Upper lobe of left lung (tissue), 6 donors: ENCODE results near the gene MILR1. TPM values are rescaled to one million over a fixed set of nuclear protein-coding genes. Genes with fewer than 3 reads are reported as not detected.

Experiments
- ATAC-seq, 2 donors: fragments of 200-7000 bp; cut with Tn5 transposase; one replicate each; pipeline ENCODE4 v1.9.1; 2022; ENCODE audit warnings: mild to moderate bottlenecking in 2 of 2, moderate library complexity in 2 of 2; ENCODE audit not compliant: low FRiP score in 2 of 2
- DNase-seq, 2 donors: peaks; one replicate each; pipeline ENCODE4 v3.0.0-alpha.2; 2019 to 2020
- H3K27ac ChIP-seq, 4 donors: fragments of 200-600 bp; sonication (generic); one replicate each; pipeline ENCODE4 v1.5.1; 2016 to 2019
- H3K27me3 ChIP-seq, 4 donors: fragments of 200-600 bp; sonication (generic); one replicate each; pipeline ENCODE4 v1.5.1; 2017 to 2019
- H3K36me3 ChIP-seq, 4 donors: fragments of 200-600 bp; sonication (generic); one replicate each; pipeline ENCODE4 v1.5.1; 2016 to 2019
- H3K4me1 ChIP-seq, 4 donors: fragments of 200-600 bp; sonication (generic); one replicate each; pipeline ENCODE4 v1.5.1; 2018 to 2019
- H3K4me3 ChIP-seq, 4 donors: fragments of 200-600 bp; sonication (generic); one replicate each; pipeline ENCODE4 v1.5.1; 2017 to 2019; ENCODE audit warnings: mild to moderate bottlenecking in 2 of 4, moderate library complexity in 1 of 4
- H3K9me3 ChIP-seq, 4 donors: fragments of 200-600 bp; sonication (generic); one replicate each; pipeline ENCODE4 v1.5.1; 2018 to 2019
- EP300 ChIP-seq, 4 donors: sonication (generic); formaldehyde crosslinking; IDR thresholded peaks; one replicate each; pipeline ENCODE4 v1.5.1; 2017; ENCODE audit warnings: antibody characterized with exemption in 4 of 4, control low read depth in 2 of 4
- POLR2A ChIP-seq, 4 donors: fragments of 450-650 bp; IDR thresholded peaks; one replicate each; pipeline ENCODE4 v1.5.1; 2016 to 2017; ENCODE audit warnings: antibody characterized with exemption in 4 of 4, mild to moderate bottlenecking in 2 of 4
- POLR2AphosphoS5 ChIP-seq, 2 donors: sonication (generic); formaldehyde crosslinking; IDR thresholded peaks; one replicate each; pipeline ENCODE4 v1.5.1; 2017; ENCODE audit warnings: antibody characterized with exemption in 2 of 2
- WGBS, 2 donors: methylation state at CpG; one replicate each; pipeline ENCODE4 v1.1.5; 2017 to 2018; 5-methylcytosine and 5-hydroxymethylcytosine counted together
- total RNA-seq, 6 donors: library from RNA; depleted of rRNA in 4 of 6; stranded (reverse); fragments of >200 nt in 4 of 6; gene quantifications; one replicate each; pipeline versions ENCODE4 v1.1.0 to v1.2.1, GENCODE V29; 2016 to 2021
- TF ChIP-seq, protein P1 (sequence below), 6 experiments: fragments of 450-650 bp in 4 of 6; fragments of 200-600 bp in 2 of 6; sonication (generic) in 2 of 6; IDR thresholded peaks; one replicate each; pipeline ENCODE4 v1.5.1; 2016 to 2019; ENCODE audit warnings: antibody characterized with exemption in 6 of 6
- donor health status: DM: no; HTN: no; CAD: no; lungs with moderate emphysema.
- donor health status: DM: no; HTN: yes; CAD: no; lungs with severe emphysema.

The MILR1 gene
- total RNA-seq, 6 donors from 2014 or later = 6.3 to 22.9 (median 10.2) TPM

DNA sequence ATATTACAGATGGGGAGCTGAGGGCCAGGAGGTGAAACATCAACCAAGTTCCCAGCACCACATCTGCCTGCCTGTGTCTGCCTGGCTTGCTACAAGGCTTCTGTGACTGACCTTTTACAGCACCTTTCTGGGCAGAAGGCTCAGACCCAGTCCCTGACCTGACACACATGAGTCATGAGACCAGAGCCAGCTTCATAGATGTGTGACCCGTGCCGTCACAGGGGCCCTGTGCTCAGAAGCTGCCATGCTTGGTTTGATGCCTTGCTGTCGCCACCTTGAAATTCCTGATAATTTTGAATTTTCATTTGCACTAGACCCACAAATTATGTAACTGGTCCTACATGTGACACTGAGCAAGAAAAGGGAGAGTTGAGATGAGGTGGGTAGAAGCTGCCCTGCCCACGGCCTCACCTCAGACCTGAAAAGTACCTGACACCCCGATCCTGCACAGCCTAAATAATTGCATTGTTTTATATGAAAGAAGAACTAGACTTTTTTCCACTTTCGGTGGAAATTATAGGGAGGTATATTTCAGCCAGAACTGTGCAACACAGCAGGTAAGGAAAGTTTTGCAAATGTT is 44.9 kb upstream of the MILR1 start:
- DNase-seq = no peak
- peaks cover 5 to 22% (median 14%) of the 10 kb centered on the region in 4 donors for H3K4me1 ChIP-seq

DNA sequence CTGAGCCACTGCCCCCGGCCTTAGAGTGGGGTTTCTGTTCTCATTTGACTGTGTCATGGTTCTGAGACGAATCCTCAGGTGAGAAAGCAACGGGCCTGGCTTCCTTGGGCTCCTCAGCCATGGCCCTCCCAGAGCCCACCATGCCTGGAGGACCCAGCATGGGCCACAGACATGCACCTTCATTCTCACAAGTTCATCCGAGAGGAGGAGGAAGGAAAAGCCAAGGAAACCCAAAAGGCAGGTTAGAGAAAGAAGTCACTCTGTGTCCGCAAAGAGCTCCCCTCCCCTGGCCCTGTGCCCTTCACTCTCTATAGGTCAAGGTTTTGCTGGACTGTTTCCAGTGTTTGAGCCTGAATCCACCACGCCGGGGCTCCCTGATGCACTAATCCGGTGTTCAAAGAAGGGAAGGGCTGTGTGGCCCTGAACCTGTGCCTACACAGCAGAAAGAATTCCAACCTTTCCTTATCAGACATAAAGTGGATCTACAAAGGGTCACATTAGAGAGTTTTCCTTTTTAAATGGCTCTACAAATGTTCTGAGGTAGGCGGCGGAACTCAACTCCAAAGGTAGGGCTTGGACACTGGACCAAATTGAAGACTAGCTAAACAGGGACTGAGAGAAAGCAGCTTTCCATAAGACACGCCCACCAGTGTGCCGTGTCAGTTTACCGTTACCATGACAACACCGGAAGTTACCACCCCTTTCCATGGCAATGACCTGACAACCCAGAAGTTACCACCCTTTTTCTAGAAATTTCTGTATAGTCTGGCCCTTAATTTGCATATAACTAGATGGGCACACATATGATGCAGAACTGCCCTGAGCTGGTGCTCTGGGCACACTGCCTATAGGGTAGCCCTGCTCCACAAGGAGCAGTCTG is 42.4 kb upstream of the MILR1 start:
- ATAC-seq (peak in 1 of 2 donors; percentile 37), DNase-seq (no peak)
- Histone ChIP-seq H3K27ac (peak overlapping the region in 3 of 4 donors; percentile 27 to 79 (median 50)), H3K36me3 (no peaks in the 10 kb centered on the region), H3K4me1 (peaks cover 14 to 32% (median 25%) of the 10 kb centered on the region in 4 donors), H3K27me3 (no peaks in the 10 kb centered on the region), H3K4me3 (no peak overlapping the region), H3K9me3 (no peaks in the 10 kb centered on the region)
- TF ChIP-seq POLR2AphosphoS5 (IDR thresholded peaks at IDR 0.05) (no peak), POLR2A (IDR thresholded peaks at IDR 0.05) (no peak), EP300 (IDR thresholded peaks at IDR 0.05) (no peak)
- TF ChIP-seq, protein P1, sequence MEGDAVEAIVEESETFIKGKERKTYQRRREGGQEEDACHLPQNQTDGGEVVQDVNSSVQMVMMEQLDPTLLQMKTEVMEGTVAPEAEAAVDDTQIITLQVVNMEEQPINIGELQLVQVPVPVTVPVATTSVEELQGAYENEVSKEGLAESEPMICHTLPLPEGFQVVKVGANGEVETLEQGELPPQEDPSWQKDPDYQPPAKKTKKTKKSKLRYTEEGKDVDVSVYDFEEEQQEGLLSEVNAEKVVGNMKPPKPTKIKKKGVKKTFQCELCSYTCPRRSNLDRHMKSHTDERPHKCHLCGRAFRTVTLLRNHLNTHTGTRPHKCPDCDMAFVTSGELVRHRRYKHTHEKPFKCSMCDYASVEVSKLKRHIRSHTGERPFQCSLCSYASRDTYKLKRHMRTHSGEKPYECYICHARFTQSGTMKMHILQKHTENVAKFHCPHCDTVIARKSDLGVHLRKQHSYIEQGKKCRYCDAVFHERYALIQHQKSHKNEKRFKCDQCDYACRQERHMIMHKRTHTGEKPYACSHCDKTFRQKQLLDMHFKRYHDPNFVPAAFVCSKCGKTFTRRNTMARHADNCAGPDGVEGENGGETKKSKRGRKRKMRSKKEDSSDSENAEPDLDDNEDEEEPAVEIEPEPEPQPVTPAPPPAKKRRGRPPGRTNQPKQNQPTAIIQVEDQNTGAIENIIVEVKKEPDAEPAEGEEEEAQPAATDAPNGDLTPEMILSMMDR (IDR thresholded peaks at IDR 0.05) = no peak
- WGBS, 2 donors = 76 to 84% methylated on average over 14 of the region's 14 CpGs

More for the DNA sequence above, 44.9 kb upstream of the MILR1 start:
- H3K4me3 ChIP-seq = no peak overlapping the region
- no peaks in the 10 kb centered on the region for H3K9me3 ChIP-seq
- ATAC-seq = no peak
- no peak for TF ChIP-seq POLR2A (IDR thresholded peaks at IDR 0.05)
- TF ChIP-seq, protein P1 (IDR thresholded peaks at IDR 0.05) = no peak
- TF ChIP-seq EP300 (IDR thresholded peaks at IDR 0.05) = no peak
- TF ChIP-seq POLR2AphosphoS5 (IDR thresholded peaks at IDR 0.05) = no peak
- H3K27me3 ChIP-seq = no peaks in the 10 kb centered on the region
- 94% methylated on average over 6 of the region's 6 CpGs for whole genome bisulfite sequencing, 2 donors
- peak overlapping the region; percentile 38 to 79 (median 74) for H3K27ac ChIP-seq
- H3K36me3 ChIP-seq = no peaks in the 10 kb centered on the region

DNA sequence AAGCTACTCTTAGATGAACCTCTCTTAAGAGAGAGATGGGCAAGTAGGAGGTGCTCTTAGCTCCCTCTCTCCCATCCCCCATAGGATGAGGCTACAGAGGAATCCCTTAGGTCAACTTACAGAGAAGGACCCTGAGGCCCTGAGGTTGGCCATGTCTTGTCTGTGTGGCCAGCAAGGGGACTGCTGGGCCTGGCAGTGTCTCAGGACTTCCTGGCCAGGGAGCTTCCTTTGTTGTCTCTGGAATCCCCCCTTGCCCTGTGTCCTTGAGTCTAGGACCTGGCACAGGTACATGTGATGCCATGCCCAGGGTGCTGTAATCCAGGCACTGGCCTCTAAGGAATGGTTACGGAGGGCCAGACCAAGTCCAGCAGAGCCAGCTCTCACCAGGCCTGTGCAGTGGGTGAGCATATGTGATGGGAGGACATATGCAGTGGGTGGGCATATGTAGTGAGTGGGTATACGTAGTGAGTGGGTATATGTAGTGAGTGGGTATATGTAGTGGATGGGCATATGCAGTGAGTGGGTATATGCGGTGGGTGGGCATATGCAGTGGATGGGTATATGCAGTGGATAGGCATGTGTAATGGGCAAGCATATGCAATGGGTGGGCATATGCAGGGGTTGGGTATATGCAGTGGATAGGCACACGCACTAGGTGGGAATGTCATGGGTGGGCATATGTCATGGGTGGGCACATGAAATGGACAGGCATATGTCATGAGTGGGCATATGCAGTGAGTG is 38.0 kb upstream of the MILR1 start:
- no peak for DNase-seq
- no peak for ATAC-seq
- Histone ChIP-seq H3K27ac (peak overlapping the region in 3 of 4 donors; percentile 7 to 72 (median 48)), H3K4me1 (peaks cover 23 to 46% (median 39%) of the 10 kb centered on the region in 4 donors), H3K9me3 (no peaks in the 10 kb centered on the region), H3K27me3 (no peaks in the 10 kb centered on the region), H3K4me3 (no peak overlapping the region), H3K36me3 (no peaks in the 10 kb centered on the region)
- TF ChIP-seq EP300 (IDR thresholded peaks at IDR 0.05) (no peak), POLR2AphosphoS5 (IDR thresholded peaks at IDR 0.05) (no peak), POLR2A (IDR thresholded peaks at IDR 0.05) (no peak)
- TF ChIP-seq, protein P1 (IDR thresholded peaks at IDR 0.05) = no peak
- WGBS, 2 donors = 91 to 95% methylated on average over 4 of the region's 4 CpGs

- Histone ChIP-seq H3K36me3 (no peaks in the 10 kb centered on the region), H3K4me1 (peaks cover 19 to 40% (median 31%) of the 10 kb centered on the region in 4 donors), H3K4me3 (peak overlapping the region in 3 of 4 donors; percentile 11 to 40 (median 29)), H3K27me3 (no peaks in the 10 kb centered on the region), H3K9me3 (no peaks in the 10 kb centered on the region), H3K27ac (peak overlapping the region; percentile 72 to 77 (median 74))
- TF ChIP-seq POLR2A (IDR thresholded peaks at IDR 0.05) = peak in 1 of 4 donors; percentile 45
- TF ChIP-seq EP300 (IDR thresholded peaks at IDR 0.05) = no peak
- TF ChIP-seq, protein P1 (IDR thresholded peaks at IDR 0.05) = no peak
- TF ChIP-seq POLR2AphosphoS5 (IDR thresholded peaks at IDR 0.05) = peak; percentile 38 to 45
- 30 to 42% methylated on average over 12 to 24 of the region's 24 CpGs for WGBS, 2 donors
- DNase-seq = peak; percentile 50 to 72
- ATAC-seq = peak; percentile 76 to 82
Measured at GRCh38 chr17:64411999-64412771, 36.7 kb upstream of the MILR1 start.
